Measurements from ENCODE around the gene GPR148.

The GPR148 gene

GRCh38 chr2:130766037-130766436 is 37.2 kb downstream of the GPR148 start:
- TF ChIP-seq, protein P1, sequence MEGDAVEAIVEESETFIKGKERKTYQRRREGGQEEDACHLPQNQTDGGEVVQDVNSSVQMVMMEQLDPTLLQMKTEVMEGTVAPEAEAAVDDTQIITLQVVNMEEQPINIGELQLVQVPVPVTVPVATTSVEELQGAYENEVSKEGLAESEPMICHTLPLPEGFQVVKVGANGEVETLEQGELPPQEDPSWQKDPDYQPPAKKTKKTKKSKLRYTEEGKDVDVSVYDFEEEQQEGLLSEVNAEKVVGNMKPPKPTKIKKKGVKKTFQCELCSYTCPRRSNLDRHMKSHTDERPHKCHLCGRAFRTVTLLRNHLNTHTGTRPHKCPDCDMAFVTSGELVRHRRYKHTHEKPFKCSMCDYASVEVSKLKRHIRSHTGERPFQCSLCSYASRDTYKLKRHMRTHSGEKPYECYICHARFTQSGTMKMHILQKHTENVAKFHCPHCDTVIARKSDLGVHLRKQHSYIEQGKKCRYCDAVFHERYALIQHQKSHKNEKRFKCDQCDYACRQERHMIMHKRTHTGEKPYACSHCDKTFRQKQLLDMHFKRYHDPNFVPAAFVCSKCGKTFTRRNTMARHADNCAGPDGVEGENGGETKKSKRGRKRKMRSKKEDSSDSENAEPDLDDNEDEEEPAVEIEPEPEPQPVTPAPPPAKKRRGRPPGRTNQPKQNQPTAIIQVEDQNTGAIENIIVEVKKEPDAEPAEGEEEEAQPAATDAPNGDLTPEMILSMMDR (IDR thresholded peaks at IDR 0.05; ENCODE audit: insufficient read depth, low read depth, low read length, missing control alignments), result no peak

DNA sequence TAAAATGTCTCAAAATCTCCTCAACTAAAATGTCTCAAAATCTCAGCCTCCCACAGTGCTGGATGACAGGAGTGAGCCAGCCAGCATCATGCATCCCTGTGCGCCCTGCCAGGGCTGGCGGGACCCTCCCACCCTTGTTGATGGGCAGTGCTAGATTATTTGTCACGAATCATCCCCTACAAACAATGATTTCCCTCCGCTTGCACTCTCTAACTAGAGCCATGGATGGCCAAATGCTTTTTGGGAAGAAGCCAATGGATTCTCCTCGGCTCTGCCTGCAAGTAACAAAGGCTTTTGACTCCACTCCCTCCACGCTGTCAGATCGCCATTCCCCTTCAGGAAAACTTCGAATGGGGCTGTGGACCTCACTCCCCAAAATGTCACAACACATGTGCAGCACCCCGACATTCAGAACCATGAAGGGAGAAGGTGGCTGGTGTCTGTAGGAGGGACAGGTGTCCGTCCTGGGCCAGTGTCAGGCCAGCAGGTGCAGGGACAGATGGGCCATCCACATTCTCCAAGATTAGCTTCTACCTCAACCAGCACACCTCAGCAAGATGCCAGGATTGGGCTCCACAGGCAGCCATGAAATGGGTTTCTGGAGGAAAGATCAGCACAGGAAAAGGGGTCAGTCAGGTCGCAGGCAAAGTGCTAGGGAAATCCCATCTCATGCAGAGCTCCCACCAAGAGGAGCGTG is 38.0 kb downstream of the GPR148 start:
- H3K4me3 ChIP-seq (ENCODE audit: low read length), result no peak overlapping the region
- no peak for DNase-seq (ENCODE audit: low read depth)
- TF ChIP-seq, protein P1 (IDR thresholded peaks at IDR 0.05; ENCODE audit: insufficient read depth, low read depth, low read length, missing control alignments), result no peak

More at GRCh38 chr2:130766037-130766436, 37.2 kb downstream of the GPR148 start:
- no peak for DNase-seq (ENCODE audit: low read depth)
- H3K4me3 ChIP-seq (ENCODE audit: low read length), result no peak overlapping the region

DNA sequence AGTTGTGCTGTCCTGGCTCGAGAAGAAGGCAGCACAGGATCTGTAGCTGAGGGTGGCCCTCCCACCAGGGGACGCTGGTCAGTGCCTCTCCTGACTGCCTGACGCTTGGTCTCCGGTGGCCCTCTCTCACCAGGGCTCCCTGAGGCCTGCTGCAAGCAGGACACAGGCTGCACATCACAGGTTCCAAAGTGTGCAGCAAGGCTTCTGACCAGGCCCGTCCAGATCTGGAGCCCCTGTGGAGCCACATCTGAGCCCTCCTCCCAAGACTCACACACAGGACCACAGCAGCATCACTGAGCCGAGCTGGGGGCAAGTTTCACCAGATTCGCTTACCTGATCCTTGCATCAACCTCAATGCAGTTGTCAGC is 38.5 kb downstream of the GPR148 start:
- no peak overlapping the region for H3K4me3 ChIP-seq (ENCODE audit: low read length)
- TF ChIP-seq, protein P1 (IDR thresholded peaks at IDR 0.05; ENCODE audit: insufficient read depth, low read depth, low read length, missing control alignments), result no peak
- no peak for DNase-seq (ENCODE audit: low read depth)

GRCh38 chr2:130768191-130768855 is 39.5 kb downstream of the GPR148 start:
- H3K4me3 ChIP-seq (ENCODE audit: low read length), result no peak overlapping the region
- DNase-seq (ENCODE audit: low read depth), result no peak
- TF ChIP-seq, protein P1 (IDR thresholded peaks at IDR 0.05; ENCODE audit: insufficient read depth, low read depth, low read length, missing control alignments), result no peak

DNA sequence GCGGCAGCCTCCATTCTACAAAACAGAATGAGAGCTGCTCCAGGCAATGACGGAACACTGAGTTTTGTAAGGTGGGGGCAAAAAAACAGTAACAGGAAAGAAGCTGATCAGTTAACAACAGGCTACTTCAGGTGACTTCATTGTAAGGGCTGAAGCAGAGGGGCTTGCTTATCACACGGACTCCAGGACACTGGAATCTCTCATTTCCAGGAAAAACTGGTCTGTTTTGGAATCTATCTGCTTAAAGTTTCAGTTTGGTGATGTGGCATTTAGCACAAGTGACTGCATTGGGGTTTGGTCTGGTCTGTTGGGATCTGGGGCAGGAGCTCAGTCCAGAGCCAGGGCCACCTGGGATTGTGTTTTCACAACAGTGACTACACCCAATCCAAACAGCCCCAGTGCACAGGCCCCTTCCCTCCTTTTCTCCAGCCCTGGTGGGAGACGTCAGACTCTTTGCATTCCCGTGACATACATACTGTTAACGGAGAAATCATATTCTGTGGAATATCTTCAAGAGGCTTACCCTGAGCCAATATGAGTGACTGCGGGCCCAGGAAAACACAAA is 40.6 kb downstream of the GPR148 start:
- no peak for DNase-seq (ENCODE audit: low read depth)
- no peak overlapping the region for H3K4me3 ChIP-seq (ENCODE audit: low read length)
- TF ChIP-seq, protein P1 (IDR thresholded peaks at IDR 0.05; ENCODE audit: insufficient read depth, low read depth, low read length, missing control alignments), result no peak

- no peak for DNase-seq (ENCODE audit: low read depth)
- TF ChIP-seq, protein P1 (IDR thresholded peaks at IDR 0.05; ENCODE audit: insufficient read depth, low read depth, low read length, missing control alignments), result peak; percentile 26
- no peak overlapping the region for H3K4me3 ChIP-seq (ENCODE audit: low read length)
Observed at GRCh38 chr2:130776550-130776949, 47.7 kb downstream of the GPR148 start.

Measured in epithelial cell of esophagus (primary cell).